ENCODE results near the gene SLC17A1. TPM values are rescaled to one million over a fixed set of nuclear protein-coding genes. Genes with fewer than 3 reads are reported as not detected.

SLC17A1 gene
- total RNA-seq, 4 donors from 2014 or later, result not detected

GRCh38 chr6:25748049-25748448 is 83.8 kb downstream of the SLC17A1 start:
- intact Hi-C loops (cut with DNase I; ENCODE audit: low total_unique reads), result no loop called here
- TF ChIP-seq POLR2A (IDR thresholded peaks at IDR 0.05), result no peak
- no peak for TF ChIP-seq CTCF (IDR thresholded peaks at IDR 0.05)
- H3K36me3 ChIP-seq, result no peaks in the 10 kb centered on the region
- no peak overlapping the region for H3K27ac ChIP-seq
- H3K9me3 ChIP-seq, result peaks cover 0 to 3% of the 10 kb centered on the region in 2 donors
- H3K27me3 ChIP-seq, result no peaks in the 10 kb centered on the region
- no peak for DNase-seq
- no peaks in the 10 kb centered on the region for H3K4me1 ChIP-seq
- no peak overlapping the region for H3K4me3 ChIP-seq

- Histone ChIP-seq H3K4me1 (no peaks in the 10 kb centered on the region), H3K4me3 (no peak overlapping the region), H3K27me3 (no peaks in the 10 kb centered on the region), H3K9me3 (peaks cover 0 to 3% of the 10 kb centered on the region in 2 donors), H3K36me3 (no peaks in the 10 kb centered on the region), H3K27ac (no peak overlapping the region)
- no peak for DNase-seq
- intact Hi-C loops (cut with DNase I; ENCODE audit: low total_unique reads), result no loop called here
- no peak for TF ChIP-seq CTCF (IDR thresholded peaks at IDR 0.05)
- TF ChIP-seq POLR2A (IDR thresholded peaks at IDR 0.05), result no peak
Observed at GRCh38 chr6:25747477-25747876, 84.4 kb downstream of the SLC17A1 start.

GRCh38 chr6:25746968-25747367 is 84.9 kb downstream of the SLC17A1 start:
- no peak overlapping the region for H3K4me3 ChIP-seq
- TF ChIP-seq CTCF (IDR thresholded peaks at IDR 0.05) (no peak), POLR2A (IDR thresholded peaks at IDR 0.05) (no peak)
- no peaks in the 10 kb centered on the region for H3K4me1 ChIP-seq
- no peaks in the 10 kb centered on the region for H3K27me3 ChIP-seq
- H3K27ac ChIP-seq, result no peak overlapping the region
- no peak for DNase-seq
- H3K9me3 ChIP-seq, result peaks cover 0 to 3% of the 10 kb centered on the region in 2 donors
- intact Hi-C loops (cut with DNase I; ENCODE audit: low total_unique reads), result no loop called here
- H3K36me3 ChIP-seq, result no peaks in the 10 kb centered on the region

- Histone ChIP-seq H3K4me3 (no peak overlapping the region), H3K36me3 (no peaks in the 10 kb centered on the region), H3K9me3 (peaks cover 0 to 3% of the 10 kb centered on the region in 2 donors), H3K27ac (no peak overlapping the region), H3K4me1 (no peaks in the 10 kb centered on the region), H3K27me3 (no peaks in the 10 kb centered on the region)
- DNase-seq, result no peak
- intact Hi-C loops (cut with DNase I; ENCODE audit: low total_unique reads), result no loop called here
- TF ChIP-seq POLR2A (IDR thresholded peaks at IDR 0.05) (no peak), CTCF (IDR thresholded peaks at IDR 0.05) (no peak)
Observed at GRCh38 chr6:25745836-25746235, 86.0 kb downstream of the SLC17A1 start.

- no peaks in the 10 kb centered on the region for H3K4me1 ChIP-seq
- no peak overlapping the region for H3K4me3 ChIP-seq
- no peak overlapping the region for H3K27ac ChIP-seq
- no peaks in the 10 kb centered on the region for H3K36me3 ChIP-seq
- no peak for DNase-seq
- TF ChIP-seq CTCF (IDR thresholded peaks at IDR 0.05) (no peak), POLR2A (IDR thresholded peaks at IDR 0.05) (no peak)
- intact Hi-C loops (cut with DNase I; ENCODE audit: low total_unique reads), result no loop called here
- no peaks in the 10 kb centered on the region for H3K27me3 ChIP-seq
- peaks cover 0 to 3% of the 10 kb centered on the region in 2 donors for H3K9me3 ChIP-seq
Observed at GRCh38 chr6:25743868-25744267, 88.0 kb downstream of the SLC17A1 start.

Measured in uterus (tissue), 4 donors.